NCI-H1930 (cell line): ENCODE results near the gene SPEN.
"Not testable (repeated sequence)": the region's sequence is repeated elsewhere in the genome, so short reads cannot be mapped to it uniquely, and the experiment has no call there.

Experiments
- DNase-seq, 2 experiments: peaks; one replicate each; lab custom pipeline; 2025; lab: John Stamatoyannopoulos, UW

The SPEN gene

GRCh38 chr1:15858069-15858670, 10.7 kb downstream of the SPEN start:
- DNase-seq: no peak

DNA sequence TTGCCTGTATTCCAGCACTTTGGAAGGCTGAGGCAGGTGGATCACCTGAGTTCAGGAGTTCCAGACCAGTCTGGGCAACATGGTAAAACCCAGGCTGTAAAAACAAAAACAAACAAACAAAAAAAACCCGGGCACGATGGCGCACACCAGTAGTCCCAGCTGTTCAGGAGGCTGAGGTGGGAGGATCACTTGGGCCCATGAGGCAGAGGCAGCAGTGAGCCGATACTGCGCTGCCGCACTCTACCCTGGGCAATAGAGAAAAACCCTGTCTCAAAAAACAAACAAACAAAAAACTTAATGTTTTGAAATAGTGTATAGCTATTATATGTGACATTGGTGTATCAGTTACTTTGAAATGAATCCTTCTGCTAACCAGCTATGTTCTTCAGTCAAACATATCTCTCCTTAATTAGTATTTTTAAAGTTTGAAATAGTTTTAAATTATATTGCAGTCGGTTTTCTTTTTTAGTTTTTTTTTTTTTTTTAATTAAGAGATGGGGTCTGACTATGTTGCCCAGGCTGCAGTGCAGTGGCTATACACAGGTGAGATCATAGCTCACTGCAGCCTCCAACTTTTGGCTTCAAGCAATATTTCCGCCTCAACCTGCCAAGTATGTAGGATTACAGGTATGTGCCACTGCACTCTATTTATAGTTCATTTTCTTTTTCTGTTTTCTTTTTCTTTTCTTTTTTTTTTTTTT, 11.3 kb downstream of the SPEN start:
- no peak for DNase-seq

- DNase-seq: no peak
Measured at GRCh38 chr1:15863156-15863901, 15.8 kb downstream of the SPEN start.

- DNase-seq: no peak
Measured at GRCh38 chr1:15866721-15867201, 19.3 kb downstream of the SPEN start.

- DNase-seq: no peak
Measured at GRCh38 chr1:15867288-15867687, 19.8 kb downstream of the SPEN start.

DNA sequence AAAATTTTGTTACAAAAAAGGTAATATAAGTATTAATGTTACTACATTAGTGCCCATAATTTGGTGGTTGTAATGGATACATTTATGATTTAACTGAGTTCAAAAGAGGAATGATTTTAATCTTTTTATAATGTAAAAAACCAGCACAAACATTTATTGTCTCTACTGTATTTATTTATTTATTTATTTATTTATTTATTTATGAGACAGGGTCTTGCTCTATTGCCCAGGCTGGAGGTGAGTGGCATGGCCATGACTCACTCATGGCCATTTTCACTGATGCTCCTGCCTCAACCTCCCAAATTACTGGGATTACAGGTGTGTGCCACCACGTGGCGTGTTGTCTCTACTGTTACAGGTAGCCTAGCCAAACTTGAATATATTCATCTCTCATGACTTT, 21.9 kb downstream of the SPEN start:
- no peak for DNase-seq

GRCh38 chr1:15870421-15870820, 22.9 kb downstream of the SPEN start:
- no peak for DNase-seq

DNA sequence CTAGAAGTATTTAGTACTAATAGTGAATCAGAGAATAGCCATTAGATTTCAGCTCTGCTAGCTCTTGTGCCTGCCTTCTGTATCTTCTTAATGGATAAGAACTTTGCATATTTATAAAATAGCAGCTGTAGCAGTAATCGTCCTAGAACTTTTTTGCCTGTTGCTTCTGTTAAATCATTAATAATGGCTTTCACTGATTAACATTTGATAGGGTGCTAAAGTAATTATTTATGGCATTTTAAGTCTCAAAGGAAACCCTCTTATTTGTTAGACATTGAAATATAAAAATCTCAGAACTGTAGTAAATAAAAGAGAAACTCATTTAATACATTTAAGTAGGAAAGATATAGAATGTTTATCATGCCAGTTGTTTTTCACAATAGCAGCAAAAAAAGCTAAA, 27.0 kb downstream of the SPEN start:
- DNase-seq: no peak

- no peak for DNase-seq
Measured at GRCh38 chr1:15876357-15877055, 29.0 kb downstream of the SPEN start.

- DNase-seq: no peak
Measured at GRCh38 chr1:15881961-15882360, 34.5 kb downstream of the SPEN start.

DNA sequence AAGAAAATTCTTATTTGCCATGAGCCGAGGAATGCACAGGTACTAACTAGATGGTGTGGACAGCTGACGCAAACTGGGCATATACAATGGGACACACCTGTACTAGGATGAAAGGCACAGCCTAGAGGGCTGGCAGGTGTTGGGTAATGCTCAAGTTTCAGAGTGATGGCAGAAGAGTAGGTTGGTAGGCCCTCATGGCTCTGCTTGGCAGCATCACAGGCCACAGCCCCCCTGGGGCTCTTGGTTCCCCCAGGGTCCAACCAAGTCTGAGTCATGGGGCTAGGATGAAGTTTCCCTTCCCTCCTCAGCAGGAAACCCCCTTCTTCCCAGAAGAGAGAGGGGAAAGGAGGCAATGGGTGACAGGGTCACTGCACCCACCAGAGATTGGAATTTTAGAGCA, 35.2 kb downstream of the SPEN start:
- no peak for DNase-seq

DNA sequence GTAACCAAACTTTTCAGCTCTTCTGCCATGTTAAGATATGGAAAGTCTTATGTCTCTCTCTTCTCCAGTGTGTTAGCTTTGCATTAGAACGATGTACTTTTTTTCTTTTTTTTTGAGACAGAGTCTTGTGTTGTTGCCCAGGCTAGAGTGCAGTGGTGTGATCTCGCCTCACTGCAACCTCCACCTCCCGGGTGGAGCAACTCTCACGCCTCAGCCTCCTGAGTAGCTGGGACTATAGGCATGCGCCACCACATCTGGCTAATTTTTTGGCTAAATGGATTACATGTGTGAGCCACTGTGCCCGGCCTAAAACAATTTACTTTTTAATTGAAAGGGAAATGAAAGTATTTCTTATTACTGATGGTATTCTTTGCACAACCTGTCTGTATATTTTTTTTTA, 35.8 kb downstream of the SPEN start:
- no peak for DNase-seq

DNA sequence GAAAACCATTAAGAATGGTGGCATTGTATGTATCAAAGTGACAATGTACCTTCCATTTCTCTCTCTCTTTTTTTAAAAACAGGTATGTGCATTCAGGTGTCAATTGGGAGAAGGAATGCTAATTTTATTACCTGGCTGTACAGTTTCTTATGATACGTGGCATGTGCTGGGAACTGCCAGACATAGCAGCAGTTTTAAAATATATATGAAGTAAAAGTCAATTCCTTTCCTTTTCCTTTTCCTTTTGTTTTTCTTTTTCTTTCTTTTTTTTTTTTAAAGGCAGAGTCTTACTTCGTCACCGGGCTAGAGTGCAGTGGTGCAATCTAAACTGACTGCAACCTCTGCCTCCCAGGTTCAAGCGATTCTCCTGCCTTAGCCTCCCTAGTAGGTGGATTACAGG, 37.0 kb downstream of the SPEN start:
- no peak for DNase-seq

DNA sequence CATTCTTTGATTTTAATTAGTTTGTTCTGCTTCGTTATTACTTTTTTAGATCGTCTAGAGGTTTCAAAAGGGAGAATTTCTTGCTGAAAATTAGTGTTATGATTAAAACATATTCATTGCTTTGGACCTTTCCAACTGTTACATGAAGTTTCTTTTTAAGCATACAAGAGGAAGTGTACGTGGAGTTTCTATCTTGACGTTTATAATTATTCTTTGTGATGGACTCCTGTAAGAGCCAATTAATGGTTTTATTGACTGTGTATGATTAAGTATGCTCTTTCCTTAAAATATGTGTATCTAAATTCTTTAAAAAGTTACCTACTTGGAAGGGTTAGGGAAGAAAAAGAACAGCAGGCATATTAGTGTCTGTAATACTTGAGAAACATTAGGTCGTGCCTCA, 37.8 kb downstream of the SPEN start:
- DNase-seq: no peak

DNA sequence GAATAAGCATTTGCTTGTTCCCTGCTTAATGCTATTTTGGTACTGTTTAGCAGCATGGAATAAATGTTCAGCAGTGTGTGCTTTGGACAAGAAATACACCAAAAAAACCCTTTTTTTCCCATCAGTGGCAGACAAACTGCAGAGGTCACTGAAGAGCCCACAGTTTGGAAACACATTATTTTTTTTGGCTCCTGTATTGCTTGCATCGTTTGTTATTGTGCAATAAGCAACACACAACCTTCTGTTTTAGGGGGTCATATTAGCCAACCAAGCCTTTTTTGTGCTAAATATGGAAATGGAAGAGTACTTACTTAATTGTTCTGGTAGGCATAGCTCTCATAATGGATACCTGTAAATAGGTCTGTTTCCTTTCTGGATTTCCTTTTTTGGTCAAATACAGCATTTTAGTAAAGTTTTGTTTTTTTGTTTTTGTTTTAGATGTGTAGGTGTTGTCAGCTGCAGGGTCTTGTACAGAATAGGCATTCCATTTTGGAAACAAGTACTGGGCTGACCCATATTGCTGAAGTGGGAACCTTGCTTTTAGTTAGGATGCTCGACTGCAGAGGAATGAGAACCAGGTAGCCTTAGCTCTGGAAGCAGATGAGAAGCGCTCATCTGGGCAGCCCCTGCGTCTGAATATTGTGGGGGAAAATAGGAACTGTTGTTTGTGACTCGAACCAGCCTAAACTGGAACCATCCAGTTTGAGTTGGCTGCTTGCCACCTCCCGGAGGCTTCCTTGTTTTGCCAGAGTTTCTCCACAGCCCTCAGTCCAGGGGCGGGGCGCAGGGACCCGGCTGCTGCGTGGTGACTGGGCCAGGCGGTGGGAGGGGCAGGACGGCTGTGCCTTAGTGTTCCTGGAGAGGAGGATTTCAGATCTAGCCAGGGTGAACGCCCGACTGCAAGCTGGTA, 38.4 kb downstream of the SPEN start:
- peak in 1 of 2 experiments; percentile 15 for DNase-seq

DNA sequence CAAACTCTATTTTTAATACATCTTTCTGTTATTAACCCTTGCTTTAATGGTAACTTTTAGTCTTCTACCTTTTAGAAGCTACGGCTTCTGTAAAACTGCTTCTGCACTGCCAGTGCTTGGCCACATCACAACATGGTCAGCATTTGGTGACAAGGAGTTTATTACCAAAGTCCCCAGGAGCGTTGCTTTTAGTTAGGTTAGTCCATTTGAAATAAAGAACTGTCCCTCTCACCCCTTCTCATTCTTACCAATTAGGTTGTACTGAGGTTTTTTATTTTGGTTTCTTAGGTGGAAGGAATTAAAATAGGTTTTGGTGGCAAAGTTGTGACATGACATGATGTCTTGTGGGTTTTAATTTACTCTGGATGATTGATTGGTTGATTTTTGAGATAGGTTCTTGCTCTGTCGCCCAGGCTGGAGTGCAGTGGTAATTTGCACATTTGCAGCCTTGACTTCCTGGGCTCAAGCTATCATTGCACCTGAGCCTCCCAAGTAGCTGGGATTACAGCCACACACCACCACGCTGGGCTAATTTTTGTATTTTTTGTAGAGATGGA, 39.2 kb downstream of the SPEN start:
- no peak for DNase-seq

DNA sequence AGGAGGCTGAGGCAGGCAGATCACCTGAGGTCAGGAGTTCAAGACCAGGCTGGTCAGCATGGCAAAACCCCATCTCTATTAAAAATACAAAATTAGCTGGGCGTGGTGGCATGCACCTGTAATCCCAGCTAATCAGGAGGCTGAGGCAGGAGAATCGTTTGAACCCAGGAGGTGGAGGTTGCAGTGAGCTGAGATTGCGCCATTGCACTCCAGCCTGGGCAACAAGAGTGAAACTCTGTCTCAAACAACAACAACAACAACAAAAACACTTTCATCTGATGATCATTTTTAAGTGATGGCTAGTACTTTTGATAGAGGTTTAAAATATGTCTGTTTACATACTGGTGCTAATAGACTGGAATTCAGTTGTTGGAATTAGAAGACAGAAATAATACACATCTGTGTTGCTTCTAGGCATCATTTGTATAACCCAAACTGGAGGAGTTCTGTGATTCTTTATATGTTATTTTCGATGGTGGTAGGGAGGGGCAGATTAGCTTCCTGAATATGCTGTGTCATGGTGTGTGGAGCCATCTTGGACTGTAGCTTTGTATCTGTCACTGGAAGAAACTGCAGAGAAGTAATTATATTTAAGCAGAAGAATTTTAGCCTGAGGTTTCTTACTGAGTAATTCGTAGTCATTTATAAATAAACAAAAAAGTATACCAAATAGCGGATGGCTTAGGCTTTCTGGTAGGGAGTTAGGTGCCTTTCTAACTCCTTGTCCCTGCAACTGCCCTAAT, 45.5 kb downstream of the SPEN start:
- not testable (repeated sequence) for DNase-seq

- DNase-seq: no peak
Measured at GRCh38 chr1:15895233-15895632, 47.7 kb downstream of the SPEN start.

- DNase-seq: not testable (repeated sequence)
Measured at GRCh38 chr1:15896841-15897610, 49.5 kb downstream of the SPEN start.

GRCh38 chr1:15899266-15899665, 51.8 kb downstream of the SPEN start:
- no peak for DNase-seq
